Tibial nerve (tissue), 4 donors: Measurements from ENCODE around the gene DMXL1. TPM values are rescaled to one million over a fixed set of nuclear protein-coding genes. Genes with fewer than 3 reads are reported as not detected.

Source experiments
- DNase-seq, 2 donors: peaks; one replicate each; pipeline ENCODE4 v3.0.0-alpha.2; 2019; ENCODE audit warnings: low spot score in 2 of 2
- H3K27ac ChIP-seq, 4 donors: fragments of 200-600 bp; sonication (generic) in 3 of 4; one replicate each; pipeline ENCODE4 v1.5.1; 2017 to 2019; ENCODE audit warnings: mild to moderate bottlenecking in 1 of 4
- H3K27me3 ChIP-seq, 2 donors: fragments of 200-600 bp; sonication (generic) in 1 of 2; one replicate each; pipeline versions ENCODE4 v1.5.1 to v1.6.0; 2017 to 2019
- H3K36me3 ChIP-seq, 3 donors: fragments of 200-600 bp; sonication (generic); one replicate each; pipeline ENCODE4 v1.5.1; 2018 to 2019
- H3K4me1 ChIP-seq, 4 donors: fragments of 200-600 bp; sonication (generic) in 3 of 4; one replicate each; pipeline ENCODE4 v1.5.1; 2017 to 2019
- H3K4me3 ChIP-seq, 4 donors: fragments of 200-600 bp; sonication (generic) in 3 of 4; one replicate each; pipeline ENCODE4 v1.5.1; 2017 to 2019; ENCODE audit warnings: mild to moderate bottlenecking in 1 of 4, moderate library complexity in 1 of 4
- H3K9me3 ChIP-seq, 4 donors: fragments of 200-600 bp; sonication (generic) in 3 of 4; one replicate each; pipeline ENCODE4 v1.5.1; 2017 to 2019
- EP300 ChIP-seq, 2 donors: sonication (generic); formaldehyde crosslinking; IDR thresholded peaks; one replicate each; pipeline ENCODE4 v1.6.1; 2017; ENCODE audit warnings: antibody characterized with exemption in 2 of 2, mild to moderate bottlenecking in 1 of 2
- POLR2A ChIP-seq, 2 donors: fragments of 450-650 bp; IDR thresholded peaks; one replicate each; pipeline ENCODE4 v1.6.1; 2017; ENCODE audit warnings: antibody characterized with exemption in 2 of 2, mild to moderate bottlenecking in 2 of 2, moderate library complexity in 2 of 2
- WGBS, 2 donors: methylation state at CpG; one replicate each; pipeline ENCODE4 v1.1.5; 2018; 5-methylcytosine and 5-hydroxymethylcytosine counted together
- total RNA-seq, 4 donors: library from RNA; depleted of rRNA; stranded (reverse); fragments of >200 nt; gene quantifications; one replicate each; pipeline ENCODE4 v1.1.0, GENCODE V29; 2016
- TF ChIP-seq, protein P1 (sequence below), 5 experiments: fragments of 200-600 bp in 3 of 5; fragments of 450-650 bp in 2 of 5; sonication (generic) in 3 of 5; IDR thresholded peaks; one replicate each; pipeline ENCODE4 v1.5.1; 2016 to 2019; ENCODE audit warnings: antibody characterized with exemption in 5 of 5, mild to moderate bottlenecking in 3 of 5, moderate library complexity in 2 of 5

DMXL1 gene
- total RNA-seq, 4 donors from 2014 or later: 59.1 to 101 (median 76.1) TPM

- WGBS, 2 donors: 97 to 99% methylated on average over 2 of the region's 2 CpGs
- DNase-seq: no peak
- TF ChIP-seq POLR2A (IDR thresholded peaks at IDR 0.05) (no peak), EP300 (IDR thresholded peaks at IDR 0.05) (no peak)
- TF ChIP-seq, protein P1, sequence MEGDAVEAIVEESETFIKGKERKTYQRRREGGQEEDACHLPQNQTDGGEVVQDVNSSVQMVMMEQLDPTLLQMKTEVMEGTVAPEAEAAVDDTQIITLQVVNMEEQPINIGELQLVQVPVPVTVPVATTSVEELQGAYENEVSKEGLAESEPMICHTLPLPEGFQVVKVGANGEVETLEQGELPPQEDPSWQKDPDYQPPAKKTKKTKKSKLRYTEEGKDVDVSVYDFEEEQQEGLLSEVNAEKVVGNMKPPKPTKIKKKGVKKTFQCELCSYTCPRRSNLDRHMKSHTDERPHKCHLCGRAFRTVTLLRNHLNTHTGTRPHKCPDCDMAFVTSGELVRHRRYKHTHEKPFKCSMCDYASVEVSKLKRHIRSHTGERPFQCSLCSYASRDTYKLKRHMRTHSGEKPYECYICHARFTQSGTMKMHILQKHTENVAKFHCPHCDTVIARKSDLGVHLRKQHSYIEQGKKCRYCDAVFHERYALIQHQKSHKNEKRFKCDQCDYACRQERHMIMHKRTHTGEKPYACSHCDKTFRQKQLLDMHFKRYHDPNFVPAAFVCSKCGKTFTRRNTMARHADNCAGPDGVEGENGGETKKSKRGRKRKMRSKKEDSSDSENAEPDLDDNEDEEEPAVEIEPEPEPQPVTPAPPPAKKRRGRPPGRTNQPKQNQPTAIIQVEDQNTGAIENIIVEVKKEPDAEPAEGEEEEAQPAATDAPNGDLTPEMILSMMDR (IDR thresholded peaks at IDR 0.05): no peak
These were observed 141.1 kb downstream of the DMXL1 start for GRCh38 chr5:119212026-119212425.

GRCh38 chr5:119212676-119213075 is 141.8 kb downstream of the DMXL1 start:
- peaks cover 0 to 23% (median 0%) of the 10 kb centered on the region in 3 donors for H3K36me3 ChIP-seq
- no peaks in the 10 kb centered on the region for H3K9me3 ChIP-seq
- H3K27me3 ChIP-seq: no peaks in the 10 kb centered on the region
- TF ChIP-seq POLR2A (IDR thresholded peaks at IDR 0.05) (no peak), EP300 (IDR thresholded peaks at IDR 0.05) (no peak)
- TF ChIP-seq, protein P1 (IDR thresholded peaks at IDR 0.05): no peak
- no peaks in the 10 kb centered on the region for H3K4me1 ChIP-seq
- no peak overlapping the region for H3K4me3 ChIP-seq
- no peak for DNase-seq
- H3K27ac ChIP-seq: no peak overlapping the region

More at GRCh38 chr5:119212026-119212425, 141.1 kb downstream of the DMXL1 start:
- peaks cover 0 to 28% (median 0%) of the 10 kb centered on the region in 3 donors for H3K36me3 ChIP-seq
- no peaks in the 10 kb centered on the region for H3K27me3 ChIP-seq
- H3K4me1 ChIP-seq: no peaks in the 10 kb centered on the region
- H3K27ac ChIP-seq: no peak overlapping the region
- H3K9me3 ChIP-seq: no peaks in the 10 kb centered on the region
- no peak overlapping the region for H3K4me3 ChIP-seq

DNA sequence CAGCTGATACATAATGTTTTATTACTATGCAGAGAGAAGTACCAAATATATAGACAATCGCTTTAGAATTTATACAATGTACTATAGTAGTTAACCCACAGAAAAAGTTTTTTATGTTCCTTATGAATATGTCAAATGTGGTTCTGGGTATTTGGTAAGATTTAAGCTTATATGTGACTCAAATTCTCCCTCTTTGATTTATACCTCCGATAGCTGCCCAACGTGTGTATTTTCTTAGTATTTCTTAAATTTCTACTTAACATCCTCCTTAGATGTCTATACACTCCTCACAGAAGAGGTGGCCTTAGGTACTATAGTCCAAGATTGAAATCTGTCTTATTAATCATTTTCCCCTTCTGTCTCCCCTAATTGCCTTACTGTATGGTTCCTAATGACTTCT is 146.3 kb downstream of the DMXL1 start:
- Histone ChIP-seq H3K27me3 (no peaks in the 10 kb centered on the region), H3K4me1 (no peaks in the 10 kb centered on the region), H3K36me3 (peaks cover 0 to 52% (median 0%) of the 10 kb centered on the region in 3 donors), H3K4me3 (no peak overlapping the region), H3K27ac (no peak overlapping the region), H3K9me3 (no peaks in the 10 kb centered on the region)
- WGBS, 2 donors: 96 to 97% methylated on average over 3 of the region's 3 CpGs
- DNase-seq: no peak
- TF ChIP-seq EP300 (IDR thresholded peaks at IDR 0.05) (no peak), POLR2A (IDR thresholded peaks at IDR 0.05) (no peak)
- TF ChIP-seq, protein P1 (IDR thresholded peaks at IDR 0.05): no peak

DNA sequence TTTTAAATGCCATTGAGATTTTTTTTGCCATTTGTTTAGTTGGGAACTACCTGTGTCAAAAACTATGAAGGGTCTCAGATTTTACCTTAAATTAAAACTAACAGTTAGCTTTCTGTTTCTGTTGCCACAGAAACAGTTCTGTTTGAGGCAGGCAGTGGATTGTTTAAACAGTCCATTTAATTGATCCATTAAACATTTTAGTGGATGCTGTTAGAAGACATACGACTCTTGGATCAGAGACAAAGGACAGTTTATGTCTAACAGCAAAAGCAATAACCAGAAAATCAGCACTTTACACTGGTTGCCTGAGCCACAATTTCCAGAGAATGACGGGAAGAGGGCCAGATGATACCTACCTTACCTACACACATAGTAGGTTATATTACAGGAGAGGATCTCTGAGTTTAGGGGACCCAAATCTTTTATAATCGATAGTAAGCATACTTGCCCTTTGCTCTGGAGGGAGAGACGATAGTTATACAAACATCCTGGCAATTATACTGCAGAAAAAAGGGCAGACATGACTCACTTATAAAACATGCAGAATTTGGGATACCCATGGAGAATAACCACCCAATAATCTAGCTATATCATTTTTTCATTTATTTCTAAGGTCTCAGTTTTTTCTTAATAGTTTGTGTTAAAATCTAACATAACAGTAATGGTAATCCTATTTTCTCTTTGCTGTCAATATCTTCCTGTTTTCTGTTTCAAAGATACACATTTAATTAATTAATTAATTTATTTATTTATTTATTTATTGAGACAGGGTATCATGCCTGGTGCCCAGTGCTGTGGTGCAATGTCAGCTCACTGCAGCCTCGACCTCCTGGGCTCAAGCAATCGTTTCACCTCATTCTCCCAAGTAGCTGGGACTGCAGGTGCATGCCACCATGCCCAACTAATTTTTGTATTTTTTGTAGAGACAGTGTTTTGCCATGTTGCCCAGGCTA is 148.2 kb downstream of the DMXL1 start:
- Histone ChIP-seq H3K9me3 (no peaks in the 10 kb centered on the region), H3K27me3 (no peaks in the 10 kb centered on the region), H3K4me1 (no peaks in the 10 kb centered on the region), H3K4me3 (no peak overlapping the region), H3K27ac (no peak overlapping the region), H3K36me3 (peaks cover 0 to 52% (median 0%) of the 10 kb centered on the region in 3 donors)
- TF ChIP-seq EP300 (IDR thresholded peaks at IDR 0.05): no peak
- TF ChIP-seq, protein P1 (IDR thresholded peaks at IDR 0.05): no peak
- TF ChIP-seq POLR2A (IDR thresholded peaks at IDR 0.05): no peak
- WGBS, 2 donors: 67 to 76% methylated on average over 6 of the region's 6 CpGs
- DNase-seq: no peak

DNA sequence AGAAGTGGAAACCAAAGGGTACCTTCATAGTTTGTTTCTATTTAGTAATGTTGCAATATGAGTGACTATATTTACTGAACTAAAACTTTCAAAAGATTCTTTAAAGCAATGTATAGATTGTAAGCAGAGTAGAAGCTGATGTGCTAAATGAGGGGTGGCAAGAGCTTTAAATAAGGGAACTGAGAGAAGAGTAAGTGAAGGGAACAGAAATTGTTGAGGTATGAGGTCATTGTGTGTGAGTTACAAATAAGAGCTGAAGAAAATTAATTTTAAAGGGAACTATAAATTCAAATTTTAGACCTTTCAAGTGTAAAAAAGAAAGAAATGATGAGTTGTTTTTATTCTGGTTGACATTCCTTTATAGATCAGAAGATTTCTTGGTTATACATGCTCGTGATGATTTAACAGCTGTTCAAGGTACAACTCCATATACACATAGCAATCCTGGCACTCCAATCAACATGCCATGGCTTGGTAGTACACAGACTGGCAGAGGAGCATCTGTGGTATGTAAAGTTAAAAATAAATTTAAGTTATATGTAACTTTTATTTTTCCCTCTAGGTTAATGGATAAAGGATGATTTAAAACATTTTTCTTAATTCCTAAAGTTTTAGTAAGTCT is 149.8 kb downstream of the DMXL1 start:
- Histone ChIP-seq H3K36me3 (peaks cover 0 to 41% (median 0%) of the 10 kb centered on the region in 3 donors), H3K4me3 (no peak overlapping the region), H3K27ac (no peak overlapping the region), H3K9me3 (no peaks in the 10 kb centered on the region), H3K4me1 (no peaks in the 10 kb centered on the region), H3K27me3 (no peaks in the 10 kb centered on the region)
- no peak for DNase-seq
- TF ChIP-seq EP300 (IDR thresholded peaks at IDR 0.05) (no peak), POLR2A (IDR thresholded peaks at IDR 0.05) (no peak)
- TF ChIP-seq, protein P1 (IDR thresholded peaks at IDR 0.05): no peak
- WGBS, 2 donors: 89 to 91% methylated on average over 1 of the region's 1 CpG
